Vagina (tissue), 2 donors: ENCODE results near the gene ITM2C.

Source experiments
- CTCF ChIP-seq, 3 experiments: fragments of 450-650 bp in 2 of 3; fragments of 200-600 bp in 1 of 3; sonication (generic) in 1 of 3; IDR thresholded peaks; one replicate each; pipeline ENCODE4 v1.5.1; 2017 to 2019; ENCODE audit warnings: antibody characterized with exemption in 3 of 3, mild to moderate bottlenecking in 2 of 3, moderate library complexity in 2 of 3
- POLR2A ChIP-seq, 2 donors: fragments of 450-650 bp; IDR thresholded peaks; one replicate each; pipeline ENCODE4 v1.6.1; 2017; ENCODE audit warnings: antibody characterized with exemption in 2 of 2, mild to moderate bottlenecking in 2 of 2, moderate library complexity in 2 of 2
- POLR2AphosphoS5 ChIP-seq, 2 donors: sonication (generic); formaldehyde crosslinking; IDR thresholded peaks; one replicate each; pipeline ENCODE4 v1.9.0; 2017; ENCODE audit warnings: antibody characterized with exemption in 2 of 2, mild to moderate bottlenecking in 2 of 2, low read depth in 1 of 2; ENCODE audit not compliant: insufficient read depth in 1 of 2

GRCh38 chr2:230927711-230928341, 63.1 kb downstream of the ITM2C start:
- no peak for TF ChIP-seq CTCF (IDR thresholded peaks at IDR 0.05)
- TF ChIP-seq POLR2A (IDR thresholded peaks at IDR 0.05), result no peak
- TF ChIP-seq POLR2AphosphoS5 (IDR thresholded peaks at IDR 0.05; ENCODE audit: insufficient read depth in 1 of 2, low read depth in 1 of 2), result no peak
